Tibial nerve (tissue), 4 donors: ENCODE measurements around the gene GPR31.

Experiments
- CTCF ChIP-seq, 5 experiments: fragments of 200-600 bp in 3 of 5; fragments of 450-650 bp in 2 of 5; sonication (generic) in 3 of 5; IDR thresholded peaks; one replicate each; pipeline ENCODE4 v1.5.1; 2016 to 2019; ENCODE audit warnings: antibody characterized with exemption in 5 of 5, mild to moderate bottlenecking in 3 of 5, moderate library complexity in 2 of 5
- EP300 ChIP-seq, 2 donors: sonication (generic); formaldehyde crosslinking; IDR thresholded peaks; one replicate each; pipeline ENCODE4 v1.6.1; 2017; ENCODE audit warnings: antibody characterized with exemption in 2 of 2, mild to moderate bottlenecking in 1 of 2
- POLR2A ChIP-seq, 2 donors: fragments of 450-650 bp; IDR thresholded peaks; one replicate each; pipeline ENCODE4 v1.6.1; 2017; ENCODE audit warnings: antibody characterized with exemption in 2 of 2, mild to moderate bottlenecking in 2 of 2, moderate library complexity in 2 of 2

- no peak for TF ChIP-seq CTCF (IDR thresholded peaks at IDR 0.05)
- no peak for TF ChIP-seq POLR2A (IDR thresholded peaks at IDR 0.05)
- no peak for TF ChIP-seq EP300 (IDR thresholded peaks at IDR 0.05)
These were observed 4.2 kb downstream of the GPR31 start for GRCh38 chr6:167153521-167153959.
